ENCODE results near the gene TIMM13.

TIMM13 gene

DNA sequence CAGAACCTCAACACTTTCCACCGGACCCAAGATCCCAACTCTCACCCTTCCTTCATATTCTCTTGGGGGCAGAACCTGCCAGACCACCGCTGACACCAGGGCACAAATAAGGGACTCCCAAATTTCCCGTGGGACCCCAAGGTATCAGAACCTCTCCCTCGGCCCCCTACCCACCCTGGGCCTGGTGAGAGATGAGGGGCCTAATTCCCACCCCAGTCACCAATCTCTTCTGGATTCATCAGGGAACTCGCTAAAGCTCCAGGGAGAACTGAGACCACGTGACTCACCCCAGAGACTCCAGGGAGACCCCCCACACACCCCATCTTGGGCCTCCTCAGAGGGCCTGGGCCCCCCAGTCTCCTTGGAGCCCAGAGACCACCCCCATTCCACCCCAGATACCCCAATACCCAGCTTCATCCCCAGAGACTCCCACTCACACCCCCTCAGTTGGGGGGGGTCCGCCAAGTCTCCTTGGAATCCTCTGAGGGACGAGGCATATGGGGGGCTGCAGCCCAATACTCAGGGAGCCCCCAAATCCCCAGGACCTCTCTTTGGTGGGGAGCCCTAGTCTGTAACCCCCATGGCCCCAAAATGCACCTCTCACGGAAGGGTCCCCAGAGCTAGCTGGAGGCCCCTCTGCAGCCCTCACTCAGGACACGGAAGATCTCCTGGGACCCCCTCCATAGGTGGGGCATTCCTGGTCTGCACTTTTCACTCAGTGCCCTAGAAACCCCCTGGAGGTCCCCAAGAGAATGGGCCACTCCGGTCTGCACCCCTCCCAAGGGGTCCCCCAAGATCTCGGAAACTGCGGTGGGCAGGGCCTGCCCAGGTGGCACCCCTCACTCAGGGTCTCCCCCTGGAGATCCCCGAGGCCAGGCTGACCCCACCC, 27.8 kb upstream of the TIMM13 start:
- DNase-seq: no peak

DNA sequence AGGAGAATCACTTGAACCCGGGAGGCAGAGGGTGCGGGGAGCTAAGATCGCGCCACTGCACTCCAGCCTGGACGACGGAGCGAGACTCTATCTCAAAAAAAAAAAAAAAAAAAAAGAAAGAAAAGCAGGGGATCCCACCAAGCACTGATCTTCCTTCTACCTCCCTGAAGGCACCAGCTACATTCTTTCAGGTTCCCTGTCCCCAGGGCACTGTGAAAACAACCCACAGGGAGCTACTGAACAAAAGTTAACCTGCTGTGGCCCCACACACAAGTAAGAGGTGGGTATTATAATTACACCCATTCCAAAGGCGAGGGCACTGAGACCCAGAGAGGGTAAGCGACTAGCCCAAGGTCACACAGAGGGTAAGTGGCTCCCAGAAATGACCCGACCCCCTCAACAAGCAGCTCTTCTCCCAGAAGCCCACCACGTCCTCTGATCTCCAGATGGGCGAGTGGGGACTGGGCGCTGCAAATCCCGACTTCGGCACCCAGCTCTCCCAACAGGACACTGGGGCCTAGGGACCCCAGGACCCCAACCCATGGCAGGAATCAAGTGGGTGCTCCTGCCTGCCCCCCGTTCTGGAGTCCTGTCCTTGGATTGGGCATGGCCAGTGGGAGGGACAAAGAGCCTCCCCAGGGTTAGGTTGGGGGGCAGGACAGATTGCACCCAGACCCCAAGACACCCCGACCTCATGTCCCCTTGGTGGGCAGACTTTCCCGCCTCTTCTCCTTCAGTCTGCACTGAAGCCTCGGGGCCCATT, 27.0 kb upstream of the TIMM13 start:
- DNase-seq: no peak

DNA sequence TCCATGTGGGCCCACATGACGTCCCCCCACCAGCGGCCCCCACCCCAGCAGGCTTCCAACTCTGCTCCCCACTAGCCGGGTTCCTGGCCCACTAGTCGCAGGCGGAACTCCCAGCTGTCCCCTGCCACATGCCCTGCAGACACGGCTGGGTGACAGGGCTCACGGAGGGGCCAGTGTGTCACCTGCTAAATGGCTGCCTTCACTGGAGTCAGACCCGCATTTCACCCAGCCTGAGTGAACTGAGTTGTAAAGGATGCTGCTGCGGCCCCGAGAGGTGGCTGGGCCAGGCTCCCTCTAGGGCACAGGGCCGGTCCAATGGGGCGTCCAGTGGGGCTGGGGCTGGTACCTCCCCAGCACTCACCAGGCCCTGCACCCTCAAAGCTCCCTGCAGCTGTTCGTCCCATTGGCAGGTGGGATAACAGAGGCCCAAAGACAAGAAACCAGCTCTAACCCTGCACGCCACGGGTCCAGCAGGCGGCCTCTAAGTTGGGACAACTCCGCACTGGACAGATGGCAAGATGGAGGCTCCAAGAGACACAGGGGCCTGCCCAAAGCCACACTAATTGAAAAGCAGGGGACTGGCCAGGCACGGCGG, 26.1 kb upstream of the TIMM13 start:
- no peak for DNase-seq

DNA sequence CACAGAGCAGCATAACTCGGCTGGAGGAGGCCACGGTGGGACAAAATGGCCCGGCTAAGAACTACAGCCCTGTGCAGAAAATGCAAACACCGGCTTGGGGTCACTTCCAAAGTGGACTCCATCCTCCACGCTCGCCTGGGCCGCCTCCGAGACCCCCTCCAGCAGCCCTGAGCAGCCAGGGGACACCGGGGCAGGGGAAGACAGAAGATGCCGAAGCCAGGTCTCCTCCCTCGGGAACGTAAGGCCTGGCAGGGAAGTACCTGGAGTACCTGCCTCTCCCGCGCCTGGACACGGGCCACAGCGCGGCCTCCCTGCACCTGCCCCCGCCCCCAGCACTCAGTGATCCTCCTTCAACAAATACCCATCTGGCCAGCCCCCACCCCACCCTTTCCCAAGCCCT, 24.4 kb upstream of the TIMM13 start:
- DNase-seq: no peak

DNA sequence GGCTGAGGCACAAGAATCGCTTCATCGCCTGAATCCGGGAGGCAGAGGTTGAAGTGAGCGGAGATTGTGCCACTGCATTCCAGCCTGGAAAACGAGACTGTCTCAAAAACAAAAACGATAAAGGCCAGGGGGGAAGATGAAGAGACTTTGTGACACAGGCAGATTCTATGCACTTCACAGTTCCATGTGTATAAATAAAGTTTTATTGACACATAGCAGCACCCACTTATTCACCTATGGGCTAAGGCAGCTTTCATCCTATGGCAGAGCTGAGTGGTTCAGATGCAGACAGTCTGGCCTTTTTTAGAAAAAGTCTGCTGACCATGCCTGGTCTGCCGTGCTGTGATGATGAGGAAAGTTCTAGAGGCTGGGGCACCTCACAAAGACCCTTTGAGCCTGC, 23.8 kb upstream of the TIMM13 start:
- no peak for DNase-seq

DNA sequence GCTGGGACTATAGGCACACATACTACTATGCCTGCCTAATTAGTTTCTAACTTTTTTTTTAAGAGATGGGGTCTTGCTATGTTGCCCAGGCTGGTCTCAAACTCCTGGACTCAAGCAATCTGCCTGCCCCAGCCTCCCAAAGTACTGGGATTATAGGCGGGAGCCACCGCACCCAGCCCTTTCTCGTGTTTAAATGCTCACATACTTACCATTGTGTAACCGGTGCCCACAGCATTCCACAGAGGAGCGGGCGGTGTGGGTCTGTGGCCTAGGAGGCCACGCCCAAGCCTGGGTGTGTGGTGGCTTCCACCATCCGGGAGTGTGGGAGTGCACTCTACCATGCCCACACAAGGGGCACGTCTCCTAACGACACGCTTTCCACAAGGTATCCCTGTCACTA, 21.6 kb upstream of the TIMM13 start:
- DNase-seq: no peak

DNA sequence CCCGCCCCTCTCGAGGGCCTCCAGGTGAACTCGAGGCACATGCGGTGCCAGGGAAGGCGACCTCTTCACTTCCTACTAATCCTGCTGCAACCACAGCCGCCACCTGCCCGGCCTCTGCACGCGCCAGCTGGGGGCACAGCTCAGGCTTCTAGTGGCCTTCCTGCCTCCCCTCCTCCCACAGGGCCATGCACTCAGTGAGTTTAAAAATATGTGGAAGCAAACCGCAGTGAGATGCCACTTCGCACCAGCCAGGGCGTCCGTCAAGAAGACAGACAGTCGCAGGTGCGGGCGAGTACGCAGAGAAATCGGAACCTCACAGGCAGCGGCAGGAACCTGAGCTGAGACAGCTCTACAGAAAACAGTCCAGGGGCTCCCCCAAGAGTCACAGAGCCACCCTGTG, 19.0 kb upstream of the TIMM13 start:
- DNase-seq: no peak

DNA sequence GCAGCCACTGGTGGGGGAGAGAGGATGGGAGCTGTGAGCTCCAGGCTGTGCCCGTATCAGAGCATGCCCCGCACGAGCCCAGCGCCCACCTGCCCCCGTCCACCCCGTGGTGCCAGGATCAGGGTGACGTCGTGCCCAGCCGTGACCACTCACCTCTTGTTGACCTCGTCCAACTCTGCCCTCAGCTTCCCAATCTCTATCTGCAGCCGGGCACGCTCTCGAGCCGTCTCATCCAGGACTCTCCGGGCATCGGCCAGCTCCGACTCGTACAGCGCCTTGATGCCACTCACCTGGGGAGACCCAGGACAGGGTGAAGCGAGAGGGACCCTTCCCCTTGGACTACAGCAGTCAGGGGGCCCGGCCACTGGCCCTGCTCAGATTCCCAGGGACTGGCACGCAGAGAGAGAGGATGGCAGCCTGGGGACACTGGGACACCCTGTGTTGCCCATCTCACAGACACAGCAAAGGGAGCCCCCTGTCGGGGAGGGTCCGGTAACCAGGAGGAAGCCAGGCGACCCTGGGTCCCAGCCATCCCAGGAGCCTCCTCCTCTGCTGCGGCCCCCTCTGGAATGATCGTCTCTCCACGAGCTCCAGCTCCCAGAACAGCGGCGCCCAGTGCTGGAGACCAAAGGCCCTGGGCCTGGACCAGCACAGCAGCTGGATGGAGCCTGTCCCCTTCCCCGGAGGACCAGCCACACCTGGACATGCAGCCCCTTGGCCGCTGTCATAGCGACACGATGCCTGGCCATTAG, 17.0 kb upstream of the TIMM13 start:
- DNase-seq: no peak

DNA sequence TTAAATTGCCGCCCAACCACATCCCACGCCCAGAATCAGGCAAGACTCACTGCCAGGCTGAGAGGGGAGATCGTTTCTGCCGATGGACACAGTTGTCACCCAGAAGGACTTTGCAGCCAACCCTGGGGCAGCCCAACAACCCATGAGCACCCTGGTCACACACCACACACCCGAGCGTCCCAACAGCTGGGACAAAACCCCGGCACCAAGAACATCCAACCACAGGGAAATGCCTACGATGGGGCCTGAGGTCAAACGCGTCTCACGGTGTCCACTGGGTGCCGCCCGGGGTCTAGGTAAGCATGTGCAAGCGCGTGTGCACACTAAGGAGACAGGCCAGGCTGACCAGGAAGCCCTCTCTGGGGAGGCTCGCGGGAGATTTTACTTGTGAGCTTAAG, 16.4 kb upstream of the TIMM13 start:
- DNase-seq: no peak

DNA sequence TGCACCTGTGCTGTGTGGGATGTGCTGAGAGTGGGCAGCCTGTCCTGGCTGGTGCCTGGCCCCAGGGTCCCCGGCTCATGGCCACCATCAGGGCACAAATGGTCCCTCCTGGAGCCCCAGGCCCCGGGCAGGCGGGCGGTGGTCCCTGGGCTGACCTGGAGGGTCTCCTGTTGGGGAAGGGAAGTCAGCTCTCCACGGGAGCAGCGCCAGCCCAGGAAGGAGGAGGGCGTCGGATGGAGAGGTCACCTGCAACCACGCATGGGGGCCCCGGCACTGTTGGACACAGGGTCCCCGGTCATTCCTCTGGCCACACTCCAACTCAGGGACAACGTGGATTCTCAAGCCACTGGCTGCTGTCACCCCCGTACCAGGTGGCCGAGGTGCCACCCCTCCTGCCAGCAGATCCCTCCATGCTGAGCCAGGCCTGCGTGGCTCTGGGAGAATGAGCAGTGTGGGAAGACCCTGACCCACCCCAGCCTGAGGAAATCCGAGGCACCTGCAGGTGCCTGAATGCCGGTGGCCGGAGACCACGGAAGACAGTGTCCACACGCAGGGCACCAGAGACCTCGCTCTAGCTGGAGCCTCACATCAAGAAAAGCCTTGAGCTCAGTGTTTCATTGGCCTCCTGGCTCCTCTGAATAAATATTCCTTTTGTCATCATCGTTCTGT, 15.9 kb upstream of the TIMM13 start:
- DNase-seq: no peak

DNA sequence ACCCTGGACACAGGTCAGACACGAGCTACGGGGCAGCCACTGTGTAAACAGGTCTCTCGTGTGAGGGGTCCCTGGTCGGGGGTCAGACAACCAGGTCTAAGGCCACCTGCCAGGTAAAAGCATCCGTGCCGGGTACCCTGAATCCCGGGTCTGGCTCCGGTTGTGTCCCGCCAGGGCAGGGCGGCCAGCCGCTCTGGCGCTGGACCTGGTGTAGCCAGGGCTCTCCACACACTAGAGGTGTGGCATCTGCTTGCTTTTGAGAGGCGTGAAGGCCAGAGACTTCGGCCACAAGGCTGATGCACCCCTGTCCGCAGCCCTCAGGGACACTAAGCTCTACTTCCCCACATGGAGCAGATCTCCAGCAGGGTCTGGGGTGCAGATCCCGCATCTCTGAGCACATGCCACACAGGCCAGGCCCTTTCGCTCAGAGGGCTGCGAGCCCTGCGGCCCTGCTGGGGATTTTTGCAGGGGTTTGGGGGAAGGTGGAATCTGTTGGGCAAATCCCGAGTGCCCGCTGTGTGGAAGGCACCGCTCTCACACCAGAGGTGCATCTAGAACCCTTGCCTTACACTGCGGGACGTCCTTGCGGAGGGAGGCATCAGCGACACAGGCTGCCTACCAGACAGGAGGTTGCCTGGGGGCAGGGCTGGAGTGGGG, 13.8 kb upstream of the TIMM13 start:
- no peak for DNase-seq

DNA sequence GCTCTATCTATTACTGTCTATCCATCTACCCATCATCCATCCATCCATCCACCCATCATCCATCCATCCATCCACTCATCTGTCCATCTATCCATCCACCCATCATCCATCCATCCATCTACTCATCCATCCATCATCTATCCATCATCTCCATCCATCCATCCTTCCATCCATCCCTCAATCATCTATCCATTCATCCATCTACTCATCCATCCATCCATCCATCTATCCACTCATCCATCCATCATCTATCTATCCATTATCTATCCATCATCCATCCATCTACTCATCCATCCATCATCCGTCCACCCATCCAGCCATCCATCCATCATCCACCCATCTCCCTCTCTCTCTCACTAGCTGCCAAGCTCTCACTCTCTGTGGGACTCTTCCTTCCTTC, 13.1 kb upstream of the TIMM13 start:
- DNase-seq: no peak

DNA sequence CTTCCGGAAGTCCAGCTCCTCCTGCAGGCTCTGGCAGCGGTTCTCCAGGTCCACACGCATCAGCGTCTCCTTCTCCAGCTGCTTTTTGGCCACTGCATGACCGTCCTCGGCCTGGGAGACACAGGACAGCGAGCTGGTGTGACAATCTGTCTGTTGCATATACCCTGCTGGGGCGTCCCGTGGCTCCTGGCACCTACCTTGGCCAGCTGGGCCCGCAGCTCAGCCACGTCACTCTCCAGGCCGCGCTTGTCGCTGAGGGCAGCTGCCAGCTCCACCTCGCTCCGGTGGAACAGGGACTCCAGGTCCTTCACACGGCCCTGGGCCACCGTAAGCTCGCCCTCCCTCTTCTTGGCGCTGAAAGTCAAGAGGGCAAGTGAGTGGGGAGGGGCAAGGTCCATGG, 10.8 kb upstream of the TIMM13 start:
- no peak for DNase-seq

DNA sequence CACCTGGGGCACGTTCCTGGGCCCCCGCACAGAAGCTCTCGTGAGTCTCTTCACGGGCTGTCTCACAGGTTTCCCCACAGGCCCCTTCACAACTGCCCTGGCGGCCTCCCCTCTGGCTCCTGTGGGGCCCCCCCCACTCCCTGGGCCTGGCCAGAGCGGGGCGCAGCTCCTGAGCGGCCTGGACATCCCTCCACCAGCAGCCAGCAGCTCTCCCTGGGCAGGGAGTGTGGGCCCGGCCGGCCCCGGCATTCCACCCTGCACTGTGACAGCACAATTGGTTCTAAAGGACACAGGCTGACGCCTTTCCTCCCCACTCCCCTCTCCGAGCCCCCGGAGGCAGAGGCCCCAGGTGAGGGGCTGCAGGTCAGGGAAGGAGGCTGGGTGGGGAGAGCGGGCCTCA, 9.5 kb upstream of the TIMM13 start:
- no peak for DNase-seq

DNA sequence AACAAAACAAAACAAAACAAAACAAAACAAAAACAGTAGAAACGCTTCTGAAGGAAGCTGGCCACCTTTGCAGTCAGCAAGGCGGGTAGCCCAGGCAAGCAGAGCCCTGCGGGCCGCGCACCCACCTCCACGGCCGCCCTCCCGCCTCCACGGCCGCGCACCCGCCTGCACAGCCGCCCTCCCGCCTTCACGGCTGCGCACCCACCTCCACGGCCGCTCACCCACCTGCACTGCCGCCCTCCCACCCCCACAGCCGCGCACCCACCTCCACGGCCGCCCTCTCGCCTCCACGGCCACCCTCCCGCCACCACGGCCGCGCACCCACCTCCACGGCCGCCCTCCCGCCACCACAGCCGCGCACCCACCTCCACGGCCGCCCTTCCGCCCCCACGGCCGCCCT, 9.0 kb upstream of the TIMM13 start:
- no peak for DNase-seq

DNA sequence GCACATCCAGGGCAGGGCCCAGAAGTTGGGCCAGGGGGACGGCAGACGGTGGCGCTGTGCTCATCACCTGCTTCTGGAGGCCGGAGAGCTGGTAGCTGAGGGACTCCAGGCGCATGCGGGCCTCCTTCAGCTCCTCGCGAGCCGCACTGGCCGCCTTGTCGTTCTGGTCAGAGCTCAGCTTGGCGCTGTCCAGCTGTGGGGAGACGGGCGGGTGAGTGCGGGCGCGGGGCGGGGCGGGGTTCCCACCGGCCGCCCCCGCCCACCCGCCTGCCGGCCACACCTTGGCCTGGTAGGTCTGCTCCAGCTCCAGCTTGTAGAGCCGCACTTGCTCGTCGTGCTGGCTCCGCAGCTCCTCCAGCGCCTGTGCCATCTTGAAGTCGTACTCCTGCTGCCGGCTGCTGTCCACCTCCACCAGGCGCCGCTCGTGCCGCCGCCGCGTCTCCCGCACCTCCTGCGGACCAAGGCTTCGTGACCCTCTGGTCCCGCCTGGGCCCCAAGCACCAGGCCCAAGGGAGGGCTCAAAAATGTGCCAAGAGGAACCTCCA, 7.4 kb upstream of the TIMM13 start:
- DNase-seq: no peak

DNA sequence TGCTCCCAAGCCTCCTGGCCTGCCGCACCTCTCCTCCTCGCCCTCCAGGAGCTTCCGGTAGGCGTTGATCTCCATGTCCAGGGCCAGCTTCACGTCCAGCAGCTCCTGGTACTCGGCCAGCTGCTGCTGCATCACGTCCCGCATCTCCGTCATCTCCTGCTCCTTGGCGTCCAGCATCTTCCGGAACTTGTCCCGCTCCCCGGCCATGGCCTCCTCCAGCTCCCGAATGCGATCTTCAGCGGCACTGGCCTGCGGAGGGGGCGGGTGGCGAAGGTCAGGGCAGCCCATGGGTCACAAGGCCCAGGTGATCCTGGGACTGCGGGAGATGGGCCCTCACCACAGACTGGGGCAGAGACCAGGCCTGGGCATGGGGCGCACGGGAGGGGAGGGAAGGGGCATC, 6.9 kb upstream of the TIMM13 start:
- no peak for DNase-seq

DNA sequence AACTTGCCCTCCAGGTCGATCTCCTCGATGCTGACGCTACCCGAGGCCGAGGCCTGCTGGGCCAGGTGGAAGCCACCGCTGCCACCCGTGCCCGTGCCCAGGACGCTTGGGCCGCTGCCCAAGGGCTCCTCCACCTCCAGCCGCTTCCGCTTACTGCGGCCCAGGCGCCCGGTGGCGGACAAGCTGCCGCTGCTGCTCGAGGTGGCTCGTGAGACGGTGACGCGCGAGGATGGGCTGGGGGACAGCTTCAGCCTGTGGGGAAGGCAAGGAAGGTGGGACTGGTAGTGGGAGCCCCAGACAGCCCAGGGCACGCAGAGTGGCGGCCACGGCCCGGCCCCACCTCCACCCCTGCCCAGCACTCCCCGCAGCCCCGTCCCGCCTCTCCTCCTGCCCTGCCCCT, 6.5 kb upstream of the TIMM13 start:
- DNase-seq: no peak

DNA sequence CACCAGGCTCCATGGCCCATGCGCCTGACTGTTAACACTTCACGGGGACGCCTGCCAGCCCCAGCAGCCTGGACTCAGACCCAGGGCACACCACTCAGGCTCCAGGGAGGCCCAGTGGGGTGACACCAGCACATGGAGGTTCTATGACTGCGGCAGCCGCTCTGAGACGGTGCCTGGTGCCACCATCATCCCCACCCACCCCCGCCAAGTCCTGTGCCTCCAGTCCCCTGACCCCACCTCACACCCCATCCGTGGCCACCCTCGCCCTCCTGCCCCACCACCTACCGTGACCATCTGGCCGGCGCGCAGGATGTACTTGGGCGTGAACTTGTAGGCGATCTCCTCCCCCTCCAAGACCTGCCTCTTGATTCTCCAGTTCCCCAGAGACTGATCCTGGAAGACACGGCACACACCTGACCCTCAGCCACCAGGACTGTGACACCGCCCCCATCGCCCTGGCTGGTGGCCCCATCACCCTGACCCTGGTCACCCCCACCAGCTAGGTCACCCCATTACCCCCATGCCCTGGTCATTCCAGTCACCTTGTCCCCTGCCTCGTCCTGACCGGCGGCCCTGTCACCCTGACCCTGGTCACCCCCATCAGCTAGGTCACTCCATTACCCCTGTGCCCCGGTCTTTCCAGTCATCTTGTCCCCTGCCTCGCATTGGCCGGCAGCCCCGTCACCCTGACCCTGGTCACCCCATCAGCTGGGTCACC, 4.9 kb upstream of the TIMM13 start:
- no peak for DNase-seq

DNA sequence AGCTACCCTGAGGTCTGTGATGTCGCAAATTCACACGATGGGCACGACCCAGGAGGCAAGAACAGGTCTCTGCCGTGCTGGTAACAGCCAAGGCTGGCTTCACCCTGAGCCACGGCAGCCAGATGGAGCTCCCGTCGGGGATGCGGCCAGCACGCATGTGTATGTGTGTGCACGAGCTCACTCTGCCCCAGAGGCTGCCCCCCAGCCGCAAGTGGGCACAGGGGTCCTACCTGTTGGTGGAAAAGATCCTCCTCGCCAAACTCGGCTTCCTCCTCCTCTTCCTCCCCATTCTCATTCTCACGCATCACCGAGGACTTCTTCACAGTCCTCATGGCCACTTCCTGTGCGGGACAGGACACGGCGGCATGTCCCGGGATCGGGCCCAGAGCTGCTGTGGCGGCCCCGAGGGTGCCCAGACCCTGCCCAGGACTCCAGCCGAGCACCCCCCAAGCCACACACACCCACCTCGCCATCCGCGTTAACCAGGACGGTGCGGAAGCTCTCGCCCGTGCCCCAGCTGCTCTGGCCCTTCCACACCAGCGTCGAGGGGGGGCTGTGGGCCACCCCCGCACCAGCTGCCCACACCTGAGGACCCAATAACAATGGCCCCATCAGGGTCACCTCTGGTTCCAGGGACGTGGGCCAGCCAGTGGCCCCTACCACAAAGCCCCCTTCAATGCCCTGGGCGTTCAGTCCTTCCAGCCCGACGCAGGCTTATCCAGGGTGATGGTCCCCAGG, 4.1 kb upstream of the TIMM13 start:
- no peak for DNase-seq

Measured in NCI-H1092 (cell line).